Adipocyte (in vitro differentiated cells): ENCODE data around the gene SPIB.
"Not testable (repeated sequence)": the region's sequence is repeated elsewhere in the genome, so short reads cannot be mapped to it uniquely, and the experiment has no call there.

Experiments used
- DNase-seq: peaks from one replicate; pipeline ENCODE4 v3.0.0-alpha.2; 2015; ENCODE audit warnings: low read depth
- H3K27me3 ChIP-seq: replicated peaks from 2 replicates; pipeline ENCODE4 v1.7.0; 2013; ENCODE audit warnings: mild to moderate bottlenecking, low read length, moderate library complexity; ENCODE audit not compliant: control insufficient read depth, insufficient read depth
- H3K36me3 ChIP-seq: 2 replicates; pipeline ENCODE4 v1.7.0; 2013; ENCODE audit warnings: low read length, mild to moderate bottlenecking, moderate library complexity; ENCODE audit not compliant: control insufficient read depth, insufficient read depth, severe bottlenecking
- H3K4me1 ChIP-seq: 2 replicates; pipeline ENCODE4 v1.7.0; 2013; ENCODE audit warnings: mild to moderate bottlenecking, low read length, moderate library complexity; ENCODE audit not compliant: control insufficient read depth, insufficient read depth
- H3K4me3 ChIP-seq: 2 replicates; pipeline ENCODE4 v1.7.0; 2013; ENCODE audit warnings: mild to moderate bottlenecking, low read length, moderate library complexity
- H3K9ac ChIP-seq: 2 replicates; pipeline ENCODE4 v1.7.0; 2013; ENCODE audit warnings: mild to moderate bottlenecking, low read length, moderate library complexity
- H3K9me3 ChIP-seq: 2 replicates; pipeline ENCODE4 v1.7.0; 2013; ENCODE audit warnings: mild to moderate bottlenecking, low read length, moderate library complexity; ENCODE audit not compliant: control insufficient read depth

The SPIB gene

GRCh38 chr19:50381881-50382729 lies 36.6 kb upstream of the SPIB start:
- DNase-seq = no peak

GRCh38 chr19:50383001-50383851 lies 35.5 kb upstream of the SPIB start:
- DNase-seq = no peak
- Histone ChIP-seq H3K9ac (peak overlapping the region; percentile 82), H3K27me3 (no peaks in the 10 kb centered on the region), H3K36me3 (peaks cover 33% of the 10 kb centered on the region), H3K4me3 (peak overlapping the region; percentile 81), H3K4me1 (peaks cover 27% of the 10 kb centered on the region), H3K9me3 (no peaks in the 10 kb centered on the region)

More at GRCh38 chr19:50381881-50382729, 36.6 kb upstream of the SPIB start:
- H3K9ac ChIP-seq = no peak overlapping the region
- no peak overlapping the region for H3K4me3 ChIP-seq
- H3K4me1 ChIP-seq = peaks cover 27% of the 10 kb centered on the region
- H3K27me3 ChIP-seq = no peaks in the 10 kb centered on the region
- peaks cover 42% of the 10 kb centered on the region for H3K36me3 ChIP-seq
- H3K9me3 ChIP-seq = no peaks in the 10 kb centered on the region

- Histone ChIP-seq H3K36me3 (peaks cover 25% of the 10 kb centered on the region), H3K27me3 (no peaks in the 10 kb centered on the region), H3K4me3 (peak within 1 kb of the TSS; percentile 81), H3K9ac (peak within 1 kb of the TSS; percentile 82), H3K9me3 (no peaks in the 10 kb centered on the region), H3K4me1 (peaks cover 27% of the 10 kb centered on the region)
- DNase-seq = peak; percentile 99
Measured at GRCh38 chr19:50383852-50384684, 34.7 kb upstream of the SPIB start, which contains the start of gene POLD1. POLD1 (plus strand) TSS chr19:50384347; CDS start chr19:50398852, 14,505 bp downstream.

- Histone ChIP-seq H3K27me3 (no peaks in the 10 kb centered on the region), H3K4me1 (peaks cover 26% of the 10 kb centered on the region), H3K4me3 (peak overlapping the region; percentile 81), H3K9ac (peak overlapping the region; percentile 82), H3K9me3 (no peaks in the 10 kb centered on the region), H3K36me3 (peaks cover 17% of the 10 kb centered on the region)
- no peak for DNase-seq
Measured at GRCh38 chr19:50384685-50385535, 33.8 kb upstream of the SPIB start.

GRCh38 chr19:50387176-50387867 lies 31.4 kb upstream of the SPIB start:
- Histone ChIP-seq H3K36me3 (peaks cover 3% of the 10 kb centered on the region), H3K27me3 (no peaks in the 10 kb centered on the region), H3K4me1 (peaks cover 15% of the 10 kb centered on the region), H3K9ac (no peak overlapping the region), H3K4me3 (no peak overlapping the region), H3K9me3 (no peaks in the 10 kb centered on the region)
- DNase-seq = no peak

- Histone ChIP-seq H3K4me1 (peaks cover 15% of the 10 kb centered on the region), H3K9ac (no peak overlapping the region), H3K36me3 (no peaks in the 10 kb centered on the region), H3K9me3 (no peaks in the 10 kb centered on the region), H3K4me3 (no peak overlapping the region), H3K27me3 (no peaks in the 10 kb centered on the region)
- DNase-seq = no peak
Measured at GRCh38 chr19:50387868-50388245, 30.9 kb upstream of the SPIB start.

- not testable (repeated sequence) for H3K9ac ChIP-seq, H3K4me1 ChIP-seq, H3K27me3 ChIP-seq, H3K4me3 ChIP-seq, H3K9me3 ChIP-seq, H3K36me3 ChIP-seq, DNase-seq
Measured at GRCh38 chr19:50390295-50390694, 28.4 kb upstream of the SPIB start.

- H3K9ac ChIP-seq, H3K4me1 ChIP-seq, H3K27me3 ChIP-seq, H3K36me3 ChIP-seq, H3K4me3 ChIP-seq, DNase-seq, H3K9me3 ChIP-seq: not testable (repeated sequence)
Measured at GRCh38 chr19:50390952-50391351, 27.8 kb upstream of the SPIB start.

GRCh38 chr19:50392759-50393158 lies 26.0 kb upstream of the SPIB start:
- no peaks in the 10 kb centered on the region for H3K27me3 ChIP-seq
- no peak for DNase-seq
- no peaks in the 10 kb centered on the region for H3K9me3 ChIP-seq
- H3K4me1 ChIP-seq = no peaks in the 10 kb centered on the region
- H3K36me3 ChIP-seq = no peaks in the 10 kb centered on the region
- no peak overlapping the region for H3K4me3 ChIP-seq
- H3K9ac ChIP-seq = no peak overlapping the region

- no peaks in the 10 kb centered on the region for H3K27me3 ChIP-seq
- H3K4me3 ChIP-seq = no peak overlapping the region
- no peak overlapping the region for H3K9ac ChIP-seq
- no peaks in the 10 kb centered on the region for H3K36me3 ChIP-seq
- DNase-seq = no peak
- H3K9me3 ChIP-seq = no peaks in the 10 kb centered on the region
- no peaks in the 10 kb centered on the region for H3K4me1 ChIP-seq
Measured at GRCh38 chr19:50393589-50393988, 25.1 kb upstream of the SPIB start.
